GM19099 (cell line): ENCODE measurements around the gene DGKD.

Experiments used
- POLR2A ChIP-seq: IDR thresholded peaks from 3 replicates; pipeline ENCODE4 v1.6.1; 2011; ENCODE audit warnings: low read depth; ENCODE audit not compliant: insufficient read length; ENCODE audit errors: extremely low read depth

The DGKD gene

DNA sequence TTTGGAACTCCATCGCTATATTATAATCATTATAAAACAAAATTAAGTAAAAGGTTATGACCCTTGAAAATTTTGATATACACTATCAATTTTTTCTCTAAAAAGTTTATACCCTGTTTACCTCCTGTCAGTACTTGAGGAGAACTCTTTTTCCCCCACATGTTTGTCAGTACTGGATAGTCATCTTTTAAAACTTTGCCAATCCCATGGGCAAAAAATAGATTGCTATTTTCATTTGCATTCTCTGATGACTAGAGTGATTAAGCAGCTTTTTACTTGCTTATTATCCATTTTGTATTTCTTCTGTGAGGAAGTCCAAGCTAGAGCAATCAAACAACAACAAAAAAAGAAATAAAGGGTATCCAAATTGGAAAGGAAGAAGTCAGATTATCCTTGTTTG, 76.4 kb downstream of the DGKD start:
- TF ChIP-seq POLR2A: no peak

DNA sequence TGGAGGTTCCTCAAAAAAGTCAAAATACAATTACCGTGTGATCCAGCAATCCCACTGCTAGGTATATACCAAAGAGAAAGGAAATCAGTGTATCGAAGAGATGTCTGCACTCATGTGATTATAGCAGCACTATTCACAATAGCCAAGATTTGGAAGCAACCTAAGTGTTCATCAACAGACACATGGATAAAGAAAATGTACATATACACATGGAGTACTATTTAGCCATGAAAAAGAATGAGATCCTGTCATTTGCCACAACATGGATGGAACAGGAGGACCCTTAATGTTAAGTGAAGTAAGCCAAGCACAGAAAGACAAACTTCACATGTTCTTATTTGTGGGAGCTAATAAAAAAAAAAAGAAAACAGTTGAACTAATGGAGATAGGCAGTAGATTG, 78.7 kb downstream of the DGKD start:
- TF ChIP-seq POLR2A: no peak

DNA sequence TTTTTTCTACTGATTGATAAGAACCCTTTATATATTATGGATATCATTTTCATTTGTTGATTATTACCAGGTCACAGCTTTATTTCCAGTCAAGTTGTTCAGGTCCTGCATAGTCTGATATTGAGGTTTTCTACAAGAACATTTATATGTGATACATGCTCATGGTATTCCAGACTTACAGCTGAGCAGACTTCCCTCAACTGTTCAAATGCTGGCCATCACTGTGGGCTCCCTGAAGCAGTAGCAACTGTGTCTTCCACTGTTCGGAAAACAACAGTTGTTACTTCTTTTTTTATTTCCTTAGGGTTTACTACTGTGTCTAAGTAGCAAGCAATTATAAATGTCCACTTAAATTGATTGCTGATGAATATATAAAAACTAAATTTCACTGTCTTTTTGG, 79.5 kb downstream of the DGKD start:
- no peak for TF ChIP-seq POLR2A

DNA sequence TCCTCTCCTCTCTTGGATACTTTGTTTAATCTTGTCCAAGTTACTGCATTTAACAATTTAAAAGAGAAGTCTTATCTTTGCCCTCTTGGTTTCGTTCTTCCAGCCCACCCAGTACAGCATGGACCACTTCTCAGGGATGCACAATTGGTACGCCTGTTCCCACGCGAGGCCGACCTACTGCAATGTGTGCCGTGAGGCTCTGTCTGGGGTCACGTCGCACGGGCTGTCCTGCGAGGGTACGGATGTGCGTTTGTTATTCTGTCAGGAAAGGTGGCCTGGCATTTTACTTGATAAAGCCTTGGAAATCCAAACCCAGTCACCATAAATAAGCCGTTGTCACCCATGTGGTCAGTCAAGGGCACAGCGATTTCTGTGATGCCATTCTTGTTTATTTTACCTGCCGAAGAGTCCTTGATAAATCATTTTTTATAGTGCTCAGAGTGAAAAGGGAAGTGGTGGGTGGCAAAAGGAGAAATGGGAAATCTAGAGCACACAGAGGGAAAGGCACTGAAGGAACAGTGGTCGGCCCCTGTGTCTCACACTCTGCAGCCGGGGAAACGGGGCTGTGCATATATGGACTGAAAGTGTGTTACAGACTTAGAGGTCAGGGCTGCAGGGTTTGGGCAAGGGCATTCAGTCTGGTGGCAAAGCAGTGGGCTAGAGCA, 80.5 kb downstream of the DGKD start:
- no peak for TF ChIP-seq POLR2A

DNA sequence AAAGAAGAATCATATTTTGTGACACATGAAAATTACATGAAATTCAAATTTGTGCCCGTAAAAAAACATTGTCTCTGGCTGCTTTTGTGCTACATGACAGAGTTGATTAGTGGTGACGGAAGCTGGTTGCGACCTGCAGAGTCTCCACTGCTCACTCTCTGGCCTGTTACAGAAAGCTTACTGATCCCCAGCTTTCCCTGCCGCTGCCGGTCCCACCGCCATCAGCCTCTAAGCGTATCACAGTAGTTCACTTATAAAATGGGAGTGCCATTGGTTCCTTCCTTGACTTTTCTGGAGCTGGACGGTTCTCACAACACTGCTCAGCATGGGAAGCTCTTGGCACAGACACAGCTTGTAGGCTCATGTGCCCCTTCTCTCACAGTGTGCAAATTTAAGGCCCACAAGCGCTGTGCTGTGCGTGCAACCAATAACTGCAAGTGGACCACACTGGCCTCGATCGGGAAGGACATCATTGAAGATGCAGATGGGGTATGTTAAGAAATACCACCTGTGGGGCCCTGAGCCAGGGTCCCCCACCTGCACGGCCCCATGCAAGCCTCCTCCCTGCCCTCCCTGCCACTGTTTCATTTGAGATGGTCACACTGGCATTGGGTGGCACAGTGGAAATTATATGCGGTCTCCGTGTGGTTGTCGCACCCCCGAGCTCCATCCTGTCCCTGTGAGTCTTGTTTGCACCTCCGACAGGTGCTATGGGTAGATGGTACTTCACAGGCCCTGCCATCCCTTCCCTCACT, 81.3 kb downstream of the DGKD start:
- no peak for TF ChIP-seq POLR2A

DNA sequence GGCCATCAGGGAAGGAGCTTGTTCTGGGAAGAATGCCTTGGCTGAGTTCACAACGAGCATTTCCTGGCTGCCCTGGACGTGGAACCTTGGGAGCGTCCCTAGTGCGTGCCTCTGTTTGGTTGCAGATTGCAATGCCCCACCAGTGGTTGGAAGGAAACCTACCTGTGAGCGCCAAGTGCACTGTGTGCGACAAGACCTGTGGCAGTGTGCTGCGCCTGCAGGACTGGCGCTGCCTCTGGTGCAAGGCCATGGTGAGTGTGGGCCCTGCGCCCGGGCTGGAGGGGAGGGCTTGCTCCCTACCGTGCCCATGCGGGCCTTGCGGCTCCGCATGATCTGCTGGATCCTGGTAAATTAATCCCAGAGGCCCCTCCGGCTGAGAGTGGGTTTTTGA, 81.9 kb downstream of the DGKD start:
- TF ChIP-seq POLR2A: no peak

DNA sequence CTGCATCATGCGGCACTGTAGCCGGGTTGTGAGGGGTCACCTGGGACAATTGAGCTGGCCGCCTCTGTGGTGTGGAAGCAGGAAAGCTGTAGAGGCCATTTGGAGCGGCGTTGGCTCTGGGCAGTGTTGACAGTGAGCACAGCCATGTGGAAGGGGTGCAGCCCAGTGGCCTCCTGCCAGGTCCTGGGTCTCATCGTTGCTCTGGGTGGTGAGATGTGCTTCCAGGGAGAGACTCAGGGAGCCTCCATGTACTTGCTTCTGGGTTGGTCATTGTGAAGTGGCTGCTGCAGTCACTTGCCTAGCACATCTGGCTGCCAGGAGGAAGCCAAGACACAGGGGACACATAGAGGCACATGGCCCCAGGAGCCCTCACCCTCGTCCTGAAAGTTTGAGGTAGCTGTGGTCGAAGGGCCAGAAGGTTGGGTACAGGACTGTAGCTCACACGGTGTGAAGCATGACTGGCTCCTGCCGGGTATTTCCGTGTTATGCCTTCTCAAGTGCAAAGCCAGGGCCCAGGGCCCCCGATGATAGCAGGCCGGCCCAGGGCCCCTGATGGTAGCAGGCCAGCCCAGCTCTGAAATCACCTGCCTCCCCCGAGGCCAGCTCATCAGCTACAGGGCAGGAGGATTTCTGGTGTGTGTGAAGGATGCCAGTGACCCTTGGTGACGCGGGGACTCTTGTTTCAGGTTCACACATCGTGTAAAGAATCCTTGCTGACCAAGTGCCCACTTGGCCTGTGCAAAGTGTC, 82.6 kb downstream of the DGKD start:
- no peak for TF ChIP-seq POLR2A

DNA sequence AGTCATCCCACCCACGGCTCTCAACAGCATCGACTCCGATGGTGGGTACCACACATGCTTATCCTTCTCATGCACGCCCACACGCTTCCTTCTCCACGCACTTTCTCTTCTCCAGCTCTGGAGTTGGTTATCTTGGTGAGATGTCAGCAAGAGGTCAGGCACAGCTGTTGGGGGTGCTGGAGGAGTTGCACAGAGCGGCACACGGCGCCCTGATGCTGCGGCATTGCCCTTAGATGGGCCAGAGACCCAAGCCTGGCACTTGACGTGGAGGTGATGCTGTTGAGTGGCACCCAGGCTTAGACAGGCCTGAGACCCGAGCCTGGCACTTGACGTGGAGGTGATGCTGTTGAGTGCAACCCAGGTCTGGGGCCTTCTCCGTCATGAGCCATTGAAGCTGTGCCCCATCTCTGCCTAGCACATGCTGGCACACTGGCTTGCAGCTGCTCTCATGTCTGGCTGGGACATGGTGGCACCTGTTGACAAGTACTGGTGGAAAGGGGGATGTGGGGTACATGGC, 83.2 kb downstream of the DGKD start:
- no peak for TF ChIP-seq POLR2A

DNA sequence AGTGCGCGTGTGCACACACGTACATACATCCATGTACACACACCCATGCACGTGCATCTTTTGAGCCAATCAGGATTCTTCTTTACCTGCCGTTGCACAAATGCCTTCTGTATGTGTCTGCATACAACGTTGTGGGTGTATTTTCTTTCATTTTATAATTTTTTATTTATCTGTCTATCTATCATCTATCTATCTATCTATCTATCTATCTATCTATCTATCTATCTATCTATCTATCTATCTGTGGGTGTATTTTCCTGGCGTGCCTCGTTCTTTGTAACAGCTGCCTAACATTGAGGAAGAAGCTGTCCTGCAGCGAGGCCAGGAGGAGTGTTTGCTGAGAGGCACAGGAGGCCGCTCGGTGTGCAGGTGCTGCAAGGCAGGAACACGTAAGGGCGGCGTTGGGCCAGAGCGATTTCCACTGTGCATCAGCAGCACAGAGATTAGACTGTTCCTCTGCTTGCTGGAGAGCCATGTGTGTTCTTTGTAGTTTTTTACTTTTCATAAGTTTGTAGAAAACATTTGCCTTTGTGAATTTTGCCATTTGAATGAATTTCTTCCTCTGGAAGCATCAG, 84.4 kb downstream of the DGKD start:
- no peak for TF ChIP-seq POLR2A

DNA sequence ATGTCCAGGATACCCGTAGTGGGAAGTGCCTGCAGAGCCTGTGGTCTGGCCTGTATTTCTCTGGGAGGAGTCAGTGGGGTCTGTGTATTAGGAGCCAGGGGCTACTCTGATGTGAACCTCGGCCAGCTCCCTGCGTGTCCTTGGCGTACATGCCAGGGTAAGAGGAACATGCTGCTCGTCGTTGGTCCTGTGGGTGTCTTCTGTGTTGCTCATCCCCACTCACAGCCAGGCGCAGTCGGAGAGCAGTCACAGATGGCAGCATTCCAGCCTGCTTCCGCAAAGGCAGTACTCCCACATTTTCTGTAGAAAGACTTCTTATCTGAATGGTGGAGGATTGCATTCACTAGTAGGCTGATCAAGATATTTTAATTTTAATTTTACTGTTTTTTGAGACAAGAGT, 84.9 kb downstream of the DGKD start:
- no peak for TF ChIP-seq POLR2A

DNA sequence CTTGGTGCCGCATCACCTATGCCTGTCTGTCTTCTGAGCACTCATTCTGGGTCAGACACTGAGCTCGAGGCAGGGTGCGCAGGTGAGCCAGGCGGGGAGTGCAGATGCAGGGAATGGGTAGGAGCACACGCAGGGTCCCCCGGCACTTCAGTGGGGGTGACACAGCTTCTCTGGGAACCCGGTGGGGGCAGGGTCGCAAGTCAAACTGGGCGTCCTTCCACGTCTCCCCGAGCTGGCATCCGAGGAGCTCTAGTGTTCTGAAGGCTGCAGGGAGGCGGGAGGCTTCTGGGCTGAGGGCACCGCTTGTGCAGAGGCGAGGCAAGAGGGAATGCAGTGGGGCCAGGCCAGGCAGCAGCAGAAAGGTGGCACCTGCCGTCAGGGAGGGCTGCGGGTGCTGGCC, 86.0 kb downstream of the DGKD start:
- no peak for TF ChIP-seq POLR2A

DNA sequence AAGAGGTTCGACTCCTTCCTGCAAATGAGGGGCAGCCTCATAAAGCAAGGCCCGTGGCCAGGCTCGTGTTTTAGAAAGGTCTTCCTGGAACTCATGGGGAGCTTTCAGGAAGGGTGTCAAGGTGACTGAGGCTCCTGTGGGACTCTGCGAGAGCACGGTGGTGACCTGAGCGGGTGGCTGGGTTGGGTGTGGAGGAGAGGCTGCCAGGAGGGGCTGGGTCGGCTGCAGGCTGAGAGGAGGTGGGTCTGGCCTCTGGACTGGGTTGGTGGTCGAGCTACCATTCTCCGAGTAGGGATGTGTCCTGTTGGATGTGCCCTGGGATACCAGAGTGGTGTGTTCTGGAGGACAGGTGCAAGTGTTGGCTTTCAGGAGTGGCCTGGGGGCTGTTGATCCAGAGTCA, 86.4 kb downstream of the DGKD start:
- no peak for TF ChIP-seq POLR2A

DNA sequence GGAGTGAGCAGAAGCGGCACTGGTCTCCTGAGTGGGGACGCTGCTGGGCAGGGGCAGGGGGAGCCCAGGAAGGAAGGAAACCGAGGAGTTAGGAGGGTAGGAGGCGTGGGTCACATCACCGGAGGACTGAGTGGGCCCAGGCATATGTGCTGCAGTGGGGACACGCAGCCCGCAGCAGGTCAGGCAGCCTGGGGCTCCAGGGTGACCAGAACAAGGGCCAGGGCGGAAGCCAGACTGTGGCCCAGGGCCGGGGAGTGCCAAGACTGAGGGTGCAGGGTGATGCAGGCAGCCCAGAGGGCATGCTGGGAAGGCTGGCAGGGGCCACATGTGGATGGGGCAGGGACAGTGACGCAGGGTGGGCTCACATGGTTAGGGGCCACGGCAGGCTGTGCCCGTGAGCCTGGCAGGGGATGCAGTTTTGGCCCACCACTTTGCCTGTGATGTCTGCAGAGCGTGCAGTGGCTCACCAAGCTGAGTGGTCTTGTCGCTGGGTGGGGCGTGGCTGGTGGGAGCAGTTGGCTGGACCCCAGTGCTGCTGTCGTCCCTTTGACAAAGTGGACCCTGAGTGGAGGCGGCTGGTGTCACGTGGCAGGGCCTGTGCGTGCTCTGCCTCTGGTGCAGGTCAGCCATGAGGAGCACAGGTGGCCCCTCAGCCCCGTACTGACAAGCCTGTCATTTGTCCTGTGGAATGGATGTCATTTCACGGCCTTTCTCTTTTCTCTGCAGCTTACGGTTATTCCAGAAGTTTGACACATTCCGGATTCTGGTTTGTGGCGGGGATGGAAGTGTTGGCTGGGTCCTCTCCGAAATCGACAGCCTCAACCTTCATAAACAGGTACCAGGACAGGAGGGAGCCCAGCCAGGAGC, 87.1 kb downstream of the DGKD start:
- TF ChIP-seq POLR2A: no peak

DNA sequence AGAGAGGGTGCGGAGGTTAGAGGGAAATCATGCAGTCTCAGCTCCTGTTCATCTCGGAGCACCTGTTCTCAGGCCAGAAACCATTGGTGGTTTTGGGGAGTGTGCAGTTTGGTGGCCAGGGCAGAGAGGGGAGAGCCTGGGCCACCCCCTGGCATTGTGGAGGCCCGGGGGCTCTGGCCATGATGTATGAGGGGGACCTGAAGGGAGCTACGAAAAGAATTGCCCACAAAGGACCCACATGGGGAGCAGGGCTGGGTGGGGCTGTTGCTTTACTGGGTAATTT, 87.7 kb downstream of the DGKD start:
- TF ChIP-seq POLR2A: no peak
